Measurements from ENCODE around the gene LDB2.

LDB2 gene

GRCh38 chr4:16677001-16677944 is 221.2 kb downstream of the LDB2 start:
- DNase-seq = no peak

- no peak for DNase-seq
Measured at GRCh38 chr4:16676230-16676770, 222.1 kb downstream of the LDB2 start.

- no peak for DNase-seq
Measured at GRCh38 chr4:16674082-16674481, 224.4 kb downstream of the LDB2 start.

GRCh38 chr4:16672421-16672820 is 226.0 kb downstream of the LDB2 start:
- DNase-seq = no peak

- DNase-seq = no peak
Measured at GRCh38 chr4:16671741-16672140, 226.7 kb downstream of the LDB2 start.

- no peak for DNase-seq
Measured at GRCh38 chr4:16670727-16671126, 227.7 kb downstream of the LDB2 start.

- no peak for DNase-seq
Measured at GRCh38 chr4:16669036-16669435, 229.4 kb downstream of the LDB2 start.

- DNase-seq = no peak
Measured at GRCh38 chr4:16668488-16668887, 230.0 kb downstream of the LDB2 start.

GRCh38 chr4:16667464-16667863 is 231.0 kb downstream of the LDB2 start:
- no peak for DNase-seq

GRCh38 chr4:16665942-16666551 is 232.4 kb downstream of the LDB2 start:
- DNase-seq = no peak

GRCh38 chr4:16663732-16664131 is 234.7 kb downstream of the LDB2 start:
- no peak for DNase-seq

- no peak for DNase-seq
Measured at GRCh38 chr4:16663307-16663706, 235.1 kb downstream of the LDB2 start.

- no peak for DNase-seq
Measured at GRCh38 chr4:16661813-16662212, 236.6 kb downstream of the LDB2 start.

GRCh38 chr4:16660656-16661055 is 237.8 kb downstream of the LDB2 start:
- no peak for DNase-seq

- no peak for DNase-seq
Measured at GRCh38 chr4:16659694-16660093, 238.8 kb downstream of the LDB2 start.

GRCh38 chr4:16659079-16659478 is 239.4 kb downstream of the LDB2 start:
- DNase-seq = no peak

GRCh38 chr4:16658183-16658582 is 240.3 kb downstream of the LDB2 start:
- no peak for DNase-seq

- DNase-seq = no peak
Measured at GRCh38 chr4:16655111-16655510, 243.3 kb downstream of the LDB2 start.

GRCh38 chr4:16652732-16653305 is 245.6 kb downstream of the LDB2 start:
- no peak for DNase-seq

GRCh38 chr4:16646459-16646858 is 252.0 kb downstream of the LDB2 start:
- no peak for DNase-seq

- DNase-seq = no peak
Measured at GRCh38 chr4:16643893-16644292, 254.6 kb downstream of the LDB2 start.

GRCh38 chr4:16642897-16643296 is 255.5 kb downstream of the LDB2 start:
- no peak for DNase-seq

GRCh38 chr4:16641971-16642370 is 256.5 kb downstream of the LDB2 start:
- DNase-seq = no peak
